Naive B cell (primary cell): ENCODE data around the gene CEP68. TPM values are rescaled to one million over a fixed set of nuclear protein-coding genes. Genes with fewer than 3 reads are reported as not detected.
"Not testable (repeated sequence)": the region's sequence is repeated elsewhere in the genome, so short reads cannot be mapped to it uniquely, and the experiment has no call there.

Experiments used
- ATAC-seq, 2 donors: fragments of 150-1000 bp; cut with Tn5 transposase; 2 replicates each; pipeline ENCODE4 v1.10.0; 2021; ENCODE audit warnings: low read depth in 2 of 2, mild to moderate bottlenecking in 2 of 2, moderate library complexity in 2 of 2
- DNase-seq: peaks from one replicate; pipeline ENCODE4 v3.0.0; 2022
- H3K27ac Mint-ChIP-seq, 6 donors: one replicate each; pipeline ENCODE4 v1.8.0; 2020 to 2022; ENCODE audit warnings: mild to moderate bottlenecking in 6 of 6, mixed read lengths in 6 of 6, moderate library complexity in 5 of 6, inconsistent platforms in 2 of 6
- H3K27me3 Mint-ChIP-seq, 3 donors: one replicate each; pipeline ENCODE4 v1.8.0; 2021 to 2022; ENCODE audit warnings: mixed read lengths in 3 of 3, mild to moderate bottlenecking in 1 of 3
- H3K36me3 Mint-ChIP-seq, 2 donors: one replicate each; pipeline ENCODE4 v1.8.0; 2020 to 2022; ENCODE audit warnings: mixed read lengths in 2 of 2, inconsistent platforms in 1 of 2, mild to moderate bottlenecking in 1 of 2
- H3K4me1 Mint-ChIP-seq, 3 donors: one replicate each; pipeline ENCODE4 v1.8.0; 2020 to 2022; ENCODE audit warnings: mixed read lengths in 3 of 3, inconsistent platforms in 1 of 3, mild to moderate bottlenecking in 1 of 3, moderate library complexity in 1 of 3
- H3K4me3 Mint-ChIP-seq, 8 donors: one replicate each; pipeline ENCODE4 v1.8.0; 2020 to 2022; ENCODE audit warnings: mild to moderate bottlenecking in 8 of 8, mixed read lengths in 8 of 8, moderate library complexity in 8 of 8, inconsistent platforms in 2 of 8
- H3K9me3 Mint-ChIP-seq, 7 donors: one replicate each; pipeline ENCODE4 v1.8.0; 2020 to 2022; ENCODE audit warnings: mixed read lengths in 7 of 7, mild to moderate bottlenecking in 5 of 7, inconsistent platforms in 2 of 7, moderate library complexity in 1 of 7
- polyA plus RNA-seq, 6 donors: library from polyadenylated mRNA; unstranded; fragments of 300-500 nt; fragmentation: Illumina TruSeq; gene quantifications; one replicate each; pipeline ENCODE4 v1.2.3, GENCODE V29; 2021; ENCODE audit warnings: low read depth in 6 of 6

Gene CEP68
- polyA plus RNA-seq, 6 donors from 2014 or later = 16.6 to 21.0 (median 18.6) TPM

DNA sequence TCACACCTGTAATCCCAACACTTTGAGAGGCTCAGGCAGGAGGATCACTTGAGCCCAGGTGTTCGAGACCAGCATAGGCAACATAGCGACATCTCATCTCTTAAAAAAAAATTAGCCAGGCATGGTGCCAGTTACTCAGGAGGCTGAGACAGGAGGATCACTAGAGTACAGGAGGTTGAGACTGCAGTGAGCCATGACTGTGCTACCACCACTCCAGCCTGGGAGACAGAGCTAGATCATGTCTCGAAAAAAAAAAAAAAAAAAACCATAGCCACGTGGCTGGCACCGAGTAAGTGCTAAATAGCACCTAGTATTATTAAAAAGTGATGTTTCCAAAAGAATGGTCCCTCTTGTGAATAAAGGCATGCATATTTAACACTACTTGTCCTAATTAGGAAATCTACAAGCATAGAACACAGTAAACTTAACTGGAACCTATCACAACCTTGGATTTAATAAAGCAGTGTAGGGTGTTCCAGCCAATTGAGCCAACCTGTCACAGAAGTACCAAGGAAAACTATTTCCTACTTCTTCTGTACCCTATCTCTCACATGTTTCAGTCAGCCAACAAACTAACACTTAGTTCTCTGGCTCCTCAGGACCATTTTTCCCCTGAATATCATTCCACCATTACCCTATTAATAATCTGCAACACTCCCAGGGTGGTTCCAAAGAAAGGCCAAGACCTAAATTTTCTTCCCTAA, 64.9 kb downstream of the CEP68 start:
- peak overlapping the region in 2 of 8 donors; percentile 43 for H3K4me3 Mint-ChIP-seq
- peak overlapping the region in 2 of 6 donors; percentile 29 to 56 for H3K27ac Mint-ChIP-seq
- no peaks in the 10 kb centered on the region for H3K27me3 Mint-ChIP-seq
- DNase-seq (no peak), ATAC-seq (no peak)
- H3K9me3 Mint-ChIP-seq = no peaks in the 10 kb centered on the region
- H3K4me1 Mint-ChIP-seq = peaks cover 22 to 74% (median 66%) of the 10 kb centered on the region in 3 donors
- H3K36me3 Mint-ChIP-seq = peaks cover 0 to 4% of the 10 kb centered on the region in 2 donors

DNA sequence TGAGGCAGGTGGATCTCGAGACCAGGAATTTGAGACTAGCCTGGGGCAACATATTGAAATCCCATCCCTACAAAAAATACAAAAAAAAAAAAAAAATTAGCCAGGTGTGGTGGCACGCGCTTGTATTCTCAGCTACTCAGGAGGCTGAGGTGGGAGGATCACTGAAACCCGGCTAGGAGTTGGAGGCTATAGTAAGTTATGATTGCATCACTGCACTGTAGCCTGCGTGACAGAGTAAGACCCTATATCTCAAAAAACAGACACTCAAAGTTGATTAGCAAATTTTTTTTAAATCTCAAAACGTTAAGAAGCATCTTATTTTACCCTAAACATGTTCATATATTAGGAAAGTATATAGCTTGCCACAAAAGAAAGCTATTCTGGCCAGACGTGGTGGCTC, 66.1 kb downstream of the CEP68 start:
- peaks cover 0 to 4% of the 10 kb centered on the region in 2 donors for H3K36me3 Mint-ChIP-seq
- no peaks in the 10 kb centered on the region for H3K27me3 Mint-ChIP-seq
- H3K4me3 Mint-ChIP-seq = peak overlapping the region in 2 of 8 donors; percentile 2 to 42
- DNase-seq (no peak), ATAC-seq (no peak)
- peak overlapping the region in 2 of 6 donors; percentile 60 to 68 for H3K27ac Mint-ChIP-seq
- H3K9me3 Mint-ChIP-seq = no peaks in the 10 kb centered on the region
- peaks cover 22 to 73% (median 67%) of the 10 kb centered on the region in 3 donors for H3K4me1 Mint-ChIP-seq

DNA sequence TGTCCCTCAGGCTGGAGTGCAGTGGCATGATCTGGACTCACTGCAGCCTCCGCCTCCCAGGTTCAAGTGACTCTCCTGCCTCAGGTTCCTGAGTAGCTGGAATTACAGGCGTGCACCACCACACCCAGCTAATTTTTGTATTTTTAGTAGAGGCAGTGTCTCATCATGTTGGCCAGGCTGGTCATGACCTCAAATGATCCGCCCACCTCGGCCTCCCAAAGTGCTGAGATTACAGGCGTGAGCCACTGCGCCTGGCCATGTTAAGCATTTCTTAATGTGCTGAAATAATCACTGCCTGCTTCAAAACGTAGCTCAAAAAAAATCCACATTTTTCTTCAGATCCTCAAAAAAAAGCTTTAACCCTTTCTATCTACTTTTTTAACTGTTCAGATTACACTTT, 69.2 kb downstream of the CEP68 start:
- H3K9me3 Mint-ChIP-seq, DNase-seq, H3K4me3 Mint-ChIP-seq, H3K36me3 Mint-ChIP-seq, ATAC-seq, H3K27me3 Mint-ChIP-seq: not testable (repeated sequence)
- Mint-ChIP-seq H3K27ac (peak overlapping the region in 3 of 6 donors; percentile 29 to 71 (median 59)), H3K4me1 (peaks cover 24 to 73% (median 56%) of the 10 kb centered on the region in 3 donors)

DNA sequence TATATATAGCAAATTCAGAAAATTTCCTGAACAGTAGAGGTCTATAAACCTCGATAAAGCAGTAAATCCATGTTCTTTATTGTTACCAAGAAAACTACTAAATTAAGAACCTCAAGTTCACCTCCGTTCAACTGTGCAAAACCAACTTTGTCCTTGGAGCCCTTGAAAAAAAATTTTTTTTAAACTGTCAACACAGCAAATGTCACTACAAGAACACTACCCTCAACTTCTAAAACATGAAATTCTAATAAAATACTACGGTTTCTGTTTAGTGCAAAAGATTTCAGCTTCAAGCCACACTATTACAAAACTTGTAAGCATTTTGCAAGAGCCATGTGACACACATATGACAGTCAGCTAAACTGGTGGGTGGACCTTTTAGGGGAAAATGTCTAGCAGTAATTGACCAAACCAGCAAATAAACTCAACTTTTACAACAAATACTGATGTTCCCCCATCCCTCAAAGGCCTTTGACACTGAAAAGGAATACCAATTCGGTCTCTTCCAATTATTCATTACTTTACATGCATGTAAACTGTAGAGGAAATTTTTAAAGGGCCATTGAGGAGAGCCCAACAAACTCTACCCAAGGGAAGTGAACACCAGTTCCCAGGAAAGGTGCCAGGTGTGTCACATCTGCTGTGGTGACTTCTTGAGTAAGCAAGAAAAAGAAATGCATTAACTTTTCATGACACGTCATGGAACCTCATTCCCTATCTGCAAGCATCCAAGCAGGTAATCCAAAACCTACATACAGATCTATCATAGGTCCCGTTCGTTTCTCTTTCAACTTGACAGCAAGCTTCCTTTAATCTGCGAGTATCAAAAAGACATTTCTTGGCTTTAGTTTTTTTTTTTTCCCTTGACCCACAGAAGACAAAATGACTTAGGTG, 72.3 kb downstream of the CEP68 start:
- Mint-ChIP-seq H3K27ac (peak overlapping the region; percentile 98 to 100 (median 99)), H3K9me3 (no peaks in the 10 kb centered on the region), H3K36me3 (peaks cover 0 to 9% of the 10 kb centered on the region in 2 donors), H3K4me3 (peak overlapping the region; percentile 91 to 100 (median 99)), H3K4me1 (peaks cover 17 to 59% (median 41%) of the 10 kb centered on the region in 3 donors), H3K27me3 (no peaks in the 10 kb centered on the region)
- DNase-seq (no peak), ATAC-seq (no peak)

DNA sequence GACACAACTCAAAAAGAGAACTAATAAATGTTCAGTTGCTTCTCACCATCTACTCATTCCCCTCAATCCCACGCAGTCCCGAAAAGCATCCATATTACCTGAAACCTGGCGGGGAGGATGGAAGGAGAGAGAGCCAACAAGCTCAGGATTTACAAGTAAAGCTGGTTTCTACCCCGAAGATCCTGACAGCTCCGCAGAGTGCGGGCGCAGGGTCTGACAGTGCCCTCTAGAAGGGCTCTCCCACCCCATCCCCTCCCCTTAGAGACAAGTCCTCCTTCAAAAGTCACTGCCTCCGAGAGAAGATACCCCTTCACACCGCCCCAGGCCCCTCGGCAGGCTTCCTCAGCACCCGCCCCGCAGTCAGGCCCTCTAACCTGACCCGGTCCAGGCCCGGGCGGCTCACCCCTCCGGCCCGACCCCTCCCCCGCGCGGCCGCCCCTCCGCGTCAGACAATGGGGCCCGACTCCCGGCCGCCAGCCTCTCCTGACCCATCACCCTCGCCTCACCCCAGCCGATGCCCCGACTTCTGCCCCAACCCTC, 73.1 kb downstream of the CEP68 start:
- Mint-ChIP-seq H3K27ac (peak overlapping the region; percentile 98 to 100 (median 99)), H3K4me1 (peaks cover 17 to 54% (median 39%) of the 10 kb centered on the region in 3 donors), H3K4me3 (peak overlapping the region; percentile 91 to 100 (median 99)), H3K36me3 (peaks cover 0 to 9% of the 10 kb centered on the region in 2 donors), H3K9me3 (no peaks in the 10 kb centered on the region), H3K27me3 (no peaks in the 10 kb centered on the region)
- ATAC-seq (peak; percentile 5 to 6), DNase-seq (no peak)

DNA sequence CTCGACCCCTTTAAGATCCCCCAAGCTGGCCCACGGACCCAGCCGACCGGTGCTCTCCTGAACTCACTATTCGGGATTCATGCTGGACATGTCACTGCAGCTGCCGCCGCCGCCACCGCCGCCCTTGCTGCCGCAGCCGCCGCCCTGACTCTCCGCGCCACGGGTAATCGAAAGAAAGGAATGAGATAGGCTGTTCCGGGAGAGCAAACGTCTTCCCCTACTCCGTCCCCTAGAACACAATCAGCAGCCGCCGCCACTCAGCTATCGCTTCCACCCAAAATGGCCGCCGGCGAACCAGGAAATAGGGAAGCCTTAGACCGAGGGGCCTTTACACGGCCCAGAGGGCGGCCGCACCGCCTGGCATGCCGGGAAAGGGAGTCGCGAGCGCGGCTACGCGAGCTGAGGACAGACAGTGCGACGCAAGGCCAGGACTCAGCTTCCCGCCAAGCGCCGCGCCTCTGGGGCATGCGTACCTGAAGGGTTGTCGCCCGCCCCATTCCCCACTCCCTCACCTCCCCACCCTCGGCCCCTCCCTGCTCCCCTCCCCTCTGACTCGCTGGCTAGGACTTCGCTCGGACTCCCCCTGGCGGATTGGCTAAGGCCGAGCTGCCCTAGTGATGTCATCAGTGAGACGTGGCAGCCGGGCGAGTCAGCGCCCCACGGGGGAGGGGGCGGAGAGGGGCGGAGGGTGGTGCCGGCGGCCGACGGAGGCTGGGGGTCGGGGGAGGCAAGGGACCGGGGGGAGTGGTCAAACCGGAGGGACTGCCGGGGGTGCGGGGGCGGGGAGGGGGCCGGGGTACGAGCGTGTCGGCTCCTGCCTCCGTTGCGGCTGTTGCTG, 73.8 kb downstream of the CEP68 start, which contains the start of gene RAB1A:
TSS of gene RAB1A (minus strand) at position 281 of the 838 bp plus-strand sequence. CDS start at position 90, 191 bp downstream.
- peak within 1 kb of the TSS; percentile 98 to 100 (median 99) for H3K27ac Mint-ChIP-seq
- peak; percentile 88 to 92 for ATAC-seq
- H3K4me1 Mint-ChIP-seq = peaks cover 17 to 48% (median 32%) of the 10 kb centered on the region in 3 donors

DNA sequence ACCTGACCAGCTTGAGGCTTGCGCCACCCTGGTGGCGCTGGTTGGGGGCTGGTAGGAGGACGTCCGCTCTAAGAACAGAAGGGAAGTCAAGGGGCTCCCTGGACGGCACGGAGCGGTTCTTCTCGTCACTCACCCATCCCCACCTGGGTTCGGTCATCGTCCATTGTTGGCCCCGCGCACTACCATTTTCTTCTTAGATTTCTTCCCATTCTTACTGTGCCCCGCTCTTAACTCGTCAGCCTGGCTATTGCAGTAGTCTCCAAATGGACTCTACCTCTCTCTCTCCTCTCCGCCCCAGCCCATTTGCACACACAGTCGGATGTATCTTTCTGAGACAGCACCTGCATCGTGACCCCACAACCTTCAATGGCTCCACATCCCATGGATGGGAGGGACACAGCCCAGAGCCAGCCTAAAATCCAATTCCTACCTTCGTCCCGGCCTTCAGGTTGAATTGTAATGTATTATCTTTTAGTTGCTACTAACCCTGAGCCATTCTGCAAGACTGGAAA, 74.5 kb downstream of the CEP68 start:
- Mint-ChIP-seq H3K4me1 (peaks cover 17 to 43% (median 32%) of the 10 kb centered on the region in 3 donors), H3K36me3 (peaks cover 0 to 9% of the 10 kb centered on the region in 2 donors), H3K4me3 (peak overlapping the region; percentile 91 to 100 (median 99)), H3K9me3 (no peaks in the 10 kb centered on the region), H3K27me3 (no peaks in the 10 kb centered on the region), H3K27ac (peak overlapping the region; percentile 90 to 100 (median 97))
- DNase-seq (no peak), ATAC-seq (peak; percentile 9 to 16)

More for the DNA sequence above, 73.8 kb downstream of the CEP68 start, which contains the start of gene RAB1A:
- Mint-ChIP-seq H3K9me3 (no peaks in the 10 kb centered on the region), H3K36me3 (peaks cover 0 to 9% of the 10 kb centered on the region in 2 donors), H3K4me3 (peak within 1 kb of the TSS; percentile 91 to 100 (median 99)), H3K27me3 (no peaks in the 10 kb centered on the region)
- peak; percentile 97 for DNase-seq

DNA sequence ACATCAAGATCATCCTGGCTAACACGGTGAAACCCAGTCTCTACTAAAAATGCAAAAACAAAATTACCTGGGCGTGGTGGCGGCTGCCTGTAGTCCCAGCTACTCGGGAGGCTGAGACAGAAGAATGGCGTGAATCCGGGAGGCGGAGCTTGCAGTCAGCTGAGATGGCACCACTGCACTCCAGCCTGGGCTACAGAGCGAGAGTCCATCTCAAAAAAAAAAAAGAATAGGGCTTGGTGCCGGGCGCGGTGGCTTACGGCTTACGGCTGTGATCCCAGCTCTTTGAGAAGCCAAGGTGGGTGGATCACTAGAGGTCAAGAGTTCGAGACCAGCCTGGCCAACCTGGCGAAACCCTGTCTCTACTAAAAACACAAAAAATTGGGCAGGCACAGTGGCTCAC, 76.7 kb downstream of the CEP68 start:
- peaks cover 13 to 22% (median 17%) of the 10 kb centered on the region in 3 donors for H3K4me1 Mint-ChIP-seq
- H3K36me3 Mint-ChIP-seq, DNase-seq, H3K27me3 Mint-ChIP-seq, H3K9me3 Mint-ChIP-seq, ATAC-seq, H3K4me3 Mint-ChIP-seq: not testable (repeated sequence)
- H3K27ac Mint-ChIP-seq = peak overlapping the region in 1 of 6 donors; percentile 15

DNA sequence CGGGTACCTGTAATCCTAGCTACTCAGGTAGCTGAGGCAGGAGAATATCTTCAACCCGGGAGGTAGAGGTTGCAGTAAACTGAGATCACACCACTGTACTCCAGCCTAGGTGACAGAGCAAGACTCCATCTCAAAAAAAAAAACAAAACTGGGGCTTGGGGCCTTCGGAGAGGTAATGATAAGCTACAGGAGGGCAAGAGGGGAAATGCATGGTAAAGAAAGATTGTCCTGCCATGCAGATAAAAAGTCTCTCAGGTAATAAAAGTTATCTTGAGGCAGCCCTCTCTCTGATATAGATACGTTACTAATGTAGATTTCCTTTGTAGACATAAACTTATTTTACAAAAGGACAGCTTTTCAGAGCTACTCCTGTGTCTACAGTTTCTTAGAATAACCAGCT, 77.4 kb downstream of the CEP68 start:
- Mint-ChIP-seq H3K4me3 (no peak overlapping the region), H3K9me3 (no peaks in the 10 kb centered on the region), H3K27me3 (no peaks in the 10 kb centered on the region), H3K4me1 (peaks cover 13 to 16% (median 13%) of the 10 kb centered on the region in 3 donors), H3K27ac (no peak overlapping the region), H3K36me3 (peaks cover 0 to 9% of the 10 kb centered on the region in 2 donors)
- DNase-seq = no peak
- ATAC-seq = no peak

DNA sequence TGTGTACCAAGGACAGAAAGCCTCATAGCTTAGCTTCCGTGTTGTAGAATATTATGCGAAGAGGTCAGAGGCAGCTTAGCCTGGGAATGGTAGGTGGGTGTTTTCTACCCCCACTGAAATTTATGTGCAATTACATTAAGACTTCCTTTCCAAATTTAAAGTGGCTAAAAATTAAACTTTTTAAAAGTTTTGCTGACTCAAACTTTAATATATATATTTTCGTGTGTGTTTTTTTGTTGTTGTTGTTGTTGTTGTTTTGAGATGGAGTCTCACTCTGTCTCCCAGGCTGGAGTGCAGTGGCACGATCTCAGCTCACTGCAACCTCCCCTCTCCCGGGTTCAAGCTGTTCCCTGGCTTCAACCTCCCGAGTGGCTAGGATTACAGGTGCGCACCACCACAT, 77.9 kb downstream of the CEP68 start:
- ATAC-seq = no peak
- H3K4me1 Mint-ChIP-seq = peaks cover 7 to 10% (median 10%) of the 10 kb centered on the region in 3 donors
- H3K9me3 Mint-ChIP-seq = no peaks in the 10 kb centered on the region
- no peak for DNase-seq
- no peak overlapping the region for H3K4me3 Mint-ChIP-seq
- H3K27ac Mint-ChIP-seq = no peak overlapping the region
- no peaks in the 10 kb centered on the region for H3K27me3 Mint-ChIP-seq
- peaks cover 0 to 9% of the 10 kb centered on the region in 2 donors for H3K36me3 Mint-ChIP-seq

DNA sequence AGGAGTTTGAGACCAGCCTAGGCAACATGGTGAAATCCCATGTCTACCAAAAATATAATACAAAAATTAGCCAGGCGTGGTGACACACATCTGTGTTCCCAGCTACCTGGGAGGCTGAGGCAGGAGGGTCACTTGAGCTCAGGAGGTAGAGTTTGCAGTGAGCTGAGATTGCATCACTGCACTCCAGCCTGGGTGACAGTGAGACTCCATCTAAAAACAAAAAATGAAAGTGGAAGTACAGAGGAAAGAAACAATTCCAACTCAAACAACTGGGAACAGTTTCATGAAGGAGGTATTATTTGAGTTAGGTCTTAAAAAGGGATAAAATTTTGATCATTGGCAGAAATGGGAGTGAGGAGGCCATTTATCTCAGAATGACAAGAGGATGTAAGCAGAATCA, 80.0 kb downstream of the CEP68 start:
- Mint-ChIP-seq H3K4me3 (peak overlapping the region in 1 of 8 donors; percentile 45), H3K27me3 (no peaks in the 10 kb centered on the region), H3K4me1 (peaks cover 0 to 4% (median 4%) of the 10 kb centered on the region in 3 donors), H3K9me3 (no peaks in the 10 kb centered on the region), H3K27ac (no peak overlapping the region), H3K36me3 (no peaks in the 10 kb centered on the region)
- DNase-seq (no peak), ATAC-seq (no peak)
